A549 (cell line): ENCODE data around the gene RPL26. TPM values are rescaled to one million over a fixed set of nuclear protein-coding genes. Genes with fewer than 3 reads are reported as not detected.

ENCODE experiments used
- ATAC-seq, 2 experiments: fragments of 200-7000 bp in 1 of 2; fragments of >200 bp in 1 of 2; cut with Nextera tagmentation in 1 of 2; cut with Tn5 transposase in 1 of 2; 3 replicates each; pipeline versions ENCODE4 v1.8.0 to v1.9.1; 2018 to 2020; ENCODE audit warnings: mild to moderate bottlenecking in 1 of 2, moderate library complexity in 1 of 2
- CTCF ChIA-PET: fragments of 300-600 bp; sonication (Branson Sonifier 250); formaldehyde crosslinking; extraction: SDS; loops from one replicate; lab custom pipeline; 2021; ENCODE audit warnings: antibody characterized with exemption, inconsistent platforms; lab: Yijun Ruan, JAX
- POLR2A ChIA-PET: fragments of 350-600 bp; formaldehyde crosslinking; extraction: SDS; loops from one replicate; lab custom pipeline; 2021; ENCODE audit warnings: antibody characterized with exemption, inconsistent platforms; lab: Yijun Ruan, JAX
- DNase-seq, 2 experiments: peaks; one replicate each; pipeline versions ENCODE4 v3.0.0 to v3.0.0-alpha.2; 2011 to 2016; ENCODE audit warnings: low read depth in 1 of 2, low spot score in 1 of 2
- FAIRE-seq: peaks from 2 replicates; lab custom pipeline; 2011; peaks lifted over from hg19 to GRCh38; lab: Jason Lieb, UNC
- H3K27ac ChIP-seq, 2 experiments: fragments of >200 bp; sonication (Bioruptor Twin); formaldehyde crosslinking; 3 replicates each; pipeline ENCODE4 v1.5.1; 2016 to 2017
- H3K4me1 ChIP-seq: fragments of >200 bp; sonication (Bioruptor Twin); formaldehyde crosslinking; 3 replicates; pipeline ENCODE4 v1.6.1; 2016
- H3K4me2 ChIP-seq: fragments of >200 bp; sonication (Bioruptor Twin); formaldehyde crosslinking; 3 replicates; pipeline ENCODE4 v1.6.1; 2016
- H3K4me3 ChIP-seq: fragments of >200 bp; sonication (Bioruptor Twin); formaldehyde crosslinking; 3 replicates; pipeline ENCODE4 v1.5.1; 2016
- H3K9me3 ChIP-seq: fragments of >200 bp; sonication (Bioruptor Twin); formaldehyde crosslinking; 3 replicates; pipeline ENCODE4 v1.6.1; 2016
- CBX2 ChIP-seq: fragments of 200-600 bp; sonication (generic); IDR thresholded peaks from 2 replicates; pipeline ENCODE4 v1.6.1; 2016; ENCODE audit warnings: low read depth, mild to moderate bottlenecking, borderline replicate concordance
- CEBPB ChIP-seq, 2 experiments: fragments of >200 bp in 1 of 2; sonication (Bioruptor Twin) in 1 of 2; formaldehyde crosslinking in 1 of 2; IDR thresholded peaks; 2 replicates each; pipeline ENCODE4 v1.6.1; 2012 to 2016
- EHF ChIP-seq: fragments of 250-450 bp; sonication (Bioruptor Pico); IDR thresholded peaks from 2 replicates; pipeline ENCODE4 v1.5.0; 2020; ENCODE audit warnings: mild to moderate bottlenecking
- ESRRA ChIP-seq: fragments of 150-350 bp; IDR thresholded peaks from 2 replicates; pipeline ENCODE4 v1.6.1; 2014; ENCODE audit warnings: mild to moderate bottlenecking, low read length, borderline replicate concordance
- HDAC2 ChIP-seq: fragments of 200-600 bp; sonication (generic); IDR thresholded peaks from 2 replicates; pipeline ENCODE4 v1.6.1; 2016
- HES2 ChIP-seq: fragments of >200 bp; sonication (Bioruptor Twin); formaldehyde crosslinking; IDR thresholded peaks from 2 replicates; pipeline ENCODE4 v1.6.1; 2016
- HEYL ChIP-seq: fragments of 250-450 bp; sonication (Bioruptor Pico); IDR thresholded peaks from 2 replicates; pipeline ENCODE4 v1.8.0; 2021; ENCODE audit warnings: mild to moderate bottlenecking, moderate library complexity
- HMGXB4 ChIP-seq: fragments of 250-450 bp; sonication (Bioruptor Pico); IDR thresholded peaks from 2 replicates; pipeline ENCODE4 v1.5.0; 2021; ENCODE audit warnings: mild to moderate bottlenecking, moderate library complexity, borderline replicate concordance
- HOXA7 ChIP-seq: fragments of 250-450 bp; sonication (Bioruptor Pico); IDR thresholded peaks from 2 replicates; pipeline ENCODE4 v1.5.0; 2020; ENCODE audit warnings: mild to moderate bottlenecking, moderate library complexity
- KDM5A ChIP-seq: fragments of 200-600 bp; sonication (generic); IDR thresholded peaks from 2 replicates; pipeline ENCODE4 v1.6.1; 2016; ENCODE audit warnings: antibody characterized with exemption, mild to moderate bottlenecking
- MAZ ChIP-seq: fragments of 150-350 bp; IDR thresholded peaks from 2 replicates; pipeline ENCODE4 v1.6.1; 2014; ENCODE audit warnings: antibody characterized with exemption, low read depth, low read length, borderline replicate concordance
- NFE2L2 ChIP-seq: fragments of 150-350 bp; conservative IDR thresholded peaks from 2 replicates; pipeline ENCODE4 v1.6.1; 2014; ENCODE audit warnings: low read length
- NR3C1 ChIP-seq: fragments of >200 bp; sonication (Bioruptor Twin); formaldehyde crosslinking; IDR thresholded peaks from 3 replicates; pipeline ENCODE4 v1.6.1; 2017
- RAD21 ChIP-seq, 2 experiments: fragments of >200 bp in 1 of 2; sonication (Bioruptor Twin) in 1 of 2; formaldehyde crosslinking in 1 of 2; IDR thresholded peaks in 1 of 2; conservative IDR thresholded peaks in 1 of 2; 2 replicates in 1 of 2; 3 replicates in 1 of 2; pipeline ENCODE4 v1.6.1; 2012 to 2018; ENCODE audit warnings: inconsistent platforms in 1 of 2
- REST ChIP-seq: fragments of 200-600 bp; sonication (generic); IDR thresholded peaks from 2 replicates; pipeline ENCODE4 v1.6.1; 2016; ENCODE audit warnings: antibody characterized with exemption, mild to moderate bottlenecking, moderate library complexity
- RNF2 ChIP-seq: fragments of 200-600 bp; sonication (generic); IDR thresholded peaks from 2 replicates; pipeline ENCODE4 v1.6.1; 2016; ENCODE audit warnings: low read depth, mild to moderate bottlenecking, antibody characterized with exemption, moderate library complexity, borderline replicate concordance
- SMC3 ChIP-seq: fragments of >200 bp; sonication (Bioruptor Twin); formaldehyde crosslinking; IDR thresholded peaks from 3 replicates; pipeline ENCODE4 v1.6.1; 2018; ENCODE audit warnings: inconsistent platforms
- WGBS: methylation state at CpG from one replicate; pipeline ENCODE4 v1.1.6; 2017; ENCODE audit errors: missing lambda C conversion rate; 5-methylcytosine and 5-hydroxymethylcytosine counted together
- polyA plus RNA-seq, 4 experiments: library from polyadenylated mRNA; depleted of rRNA in 3 of 4; stranded (reverse); fragments of >200 nt; fragmentation: RNase III in 1 of 4; extraction: RNeasy Plus Mini Kit Qiagen cat#74134 plus additional on column Dnase treatment in 1 of 4; gene quantifications; 2 replicates in 3 of 4; 3 replicates in 1 of 4; pipeline ENCODE4 v1.2.3, GENCODE V29; 2011 to 2017

RPL26 gene
- polyA plus RNA-seq, 2 of the 4 experiments (the other 2 are of a cell fraction), result 5,521 to 7,141 TPM

- no peak overlapping the region for H3K27ac ChIP-seq
- DNase-seq, result no peak
- H3K4me2 ChIP-seq, result no peak overlapping the region
- no peak for FAIRE-seq
- no peak for TF ChIP-seq NR3C1
- no peak for TF ChIP-seq RAD21 (conservative IDR thresholded peaks at IDR 0.05 in 1 of 2, IDR thresholded peaks at IDR 0.05 in 1 of 2)
- TF ChIP-seq HMGXB4, result no peak
- no peak overlapping the region for H3K4me3 ChIP-seq
- CTCF ChIA-PET, result interaction anchor here (1.4 to 9.3 kb wide), 4 partner anchors 10 to 354 kb away, joined by 3 to 71 read pairs (median 24); partner anchors contain the start of gene RPL26
- peaks cover 6% of the 10 kb centered on the region; the same call in 1 of the 3 replicates for H3K4me1 ChIP-seq
- H3K9me3 ChIP-seq, result no peaks in the 10 kb centered on the region
- POLR2A ChIA-PET, result interaction anchor here (0.7 kb wide), 1 partner anchor 8 kb away, joined by 3 read pairs; no protein-coding TSS in a partner anchor
- WGBS, result 88% methylated on average over 38 of the region's 46 CpGs
- ATAC-seq, result peak; percentile 8 to 33; a peak in 4 of 6 replicates
Observed at GRCh38 chr17:8392674-8393469, 9.9 kb upstream of the RPL26 start.

- Histone ChIP-seq H3K9me3 (no peaks in the 10 kb centered on the region), H3K4me2 (no peak overlapping the region), H3K4me3 (no peak overlapping the region), H3K27ac (no peak overlapping the region), H3K4me1 (peaks cover 6% of the 10 kb centered on the region; the same call in 1 of the 3 replicates)
- peak in 1 of 2 experiments; percentile 16; a peak in 3 of 6 replicates for ATAC-seq
- POLR2A ChIA-PET, result interaction anchor here (1.3 kb wide), 1 partner anchor 9 kb away, joined by 5 read pairs; no protein-coding TSS in a partner anchor
- WGBS, result 86% methylated on average over 17 of the region's 18 CpGs
- DNase-seq, result no peak
- TF ChIP-seq HOXA7 (CRISPR knock-in tag) (no peak), SMC3 (no peak), NFE2L2 (no peak), HDAC2 (no peak), HES2 (no peak), CBX2 (no peak), KDM5A (no peak), EHF (CRISPR knock-in tag) (no peak), RNF2 (no peak), MAZ (no peak), HEYL (CRISPR knock-in tag) (no peak), ESRRA (no peak), NR3C1 (no peak), HMGXB4 (no peak), REST (no peak), CEBPB (IDR thresholded peaks at IDR 0.05) (no peak)
- no peak for FAIRE-seq
- CTCF ChIA-PET, result interaction anchor here (1.1 to 9.3 kb wide), 5 partner anchors 9 to 354 kb away, joined by 3 to 71 read pairs (median 7); partner anchors contain the start of gene RPL26
Observed at GRCh38 chr17:8392274-8392673, 9.3 kb upstream of the RPL26 start.
